NCI-H748 treated with DMSO at 0.1 percent for 48 hours (cell line): ENCODE measurements around the gene CDC42EP2.
A peak's percentile ranks its signal among the peaks of the same experiment; 100 is the strongest.

Experiments
- DNase-seq: peaks from one replicate; lab custom pipeline; 2025; lab: John Stamatoyannopoulos, UW

Gene CDC42EP2

DNA sequence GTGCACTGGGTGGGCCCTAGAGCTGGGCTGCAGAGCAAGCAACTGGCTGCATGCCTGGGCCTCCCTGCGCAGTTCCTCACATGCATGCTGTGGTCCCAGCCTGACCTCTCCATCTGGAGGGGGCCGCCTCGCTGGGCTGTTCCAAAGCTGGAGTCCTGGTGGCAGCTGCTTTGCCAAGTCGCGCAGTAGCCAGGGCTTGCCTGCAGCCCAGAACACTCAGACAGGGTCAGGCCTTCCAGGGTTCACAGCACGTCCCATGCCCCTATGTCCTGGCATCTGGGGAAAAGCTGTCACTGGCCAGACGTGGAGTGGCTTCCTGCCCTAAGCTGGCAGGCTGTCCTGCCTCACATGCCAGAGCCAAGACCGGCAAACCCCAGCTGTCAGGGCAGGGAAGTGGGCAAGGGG, 16.5 kb upstream of the CDC42EP2 start:
- no peak for DNase-seq

DNA sequence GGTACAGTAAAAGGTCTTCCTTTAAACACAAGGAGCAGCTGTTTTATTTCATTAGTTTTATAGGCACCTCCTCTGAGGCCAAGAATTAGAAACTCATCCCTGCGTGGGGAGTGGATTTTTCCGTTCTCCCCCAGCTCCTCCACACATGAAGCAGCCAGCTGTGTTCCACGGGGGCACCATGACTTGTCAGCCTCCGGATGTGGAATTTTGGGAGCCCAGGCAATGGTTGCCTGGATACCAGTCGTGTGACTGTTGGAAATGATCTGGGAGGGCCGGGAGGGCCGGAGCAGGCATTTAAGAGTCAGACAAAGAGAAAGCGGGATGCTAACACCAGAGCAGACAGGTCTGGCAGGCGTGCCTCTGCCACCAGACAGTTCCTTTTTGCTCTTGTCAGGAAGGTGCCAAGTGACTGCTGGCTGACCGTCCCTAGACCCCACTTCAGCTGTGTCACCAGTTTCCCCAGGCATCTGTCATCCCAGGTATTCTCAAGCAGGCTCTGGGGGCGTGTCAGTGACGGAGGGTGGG, 15.9 kb upstream of the CDC42EP2 start:
- DNase-seq, result no peak

DNA sequence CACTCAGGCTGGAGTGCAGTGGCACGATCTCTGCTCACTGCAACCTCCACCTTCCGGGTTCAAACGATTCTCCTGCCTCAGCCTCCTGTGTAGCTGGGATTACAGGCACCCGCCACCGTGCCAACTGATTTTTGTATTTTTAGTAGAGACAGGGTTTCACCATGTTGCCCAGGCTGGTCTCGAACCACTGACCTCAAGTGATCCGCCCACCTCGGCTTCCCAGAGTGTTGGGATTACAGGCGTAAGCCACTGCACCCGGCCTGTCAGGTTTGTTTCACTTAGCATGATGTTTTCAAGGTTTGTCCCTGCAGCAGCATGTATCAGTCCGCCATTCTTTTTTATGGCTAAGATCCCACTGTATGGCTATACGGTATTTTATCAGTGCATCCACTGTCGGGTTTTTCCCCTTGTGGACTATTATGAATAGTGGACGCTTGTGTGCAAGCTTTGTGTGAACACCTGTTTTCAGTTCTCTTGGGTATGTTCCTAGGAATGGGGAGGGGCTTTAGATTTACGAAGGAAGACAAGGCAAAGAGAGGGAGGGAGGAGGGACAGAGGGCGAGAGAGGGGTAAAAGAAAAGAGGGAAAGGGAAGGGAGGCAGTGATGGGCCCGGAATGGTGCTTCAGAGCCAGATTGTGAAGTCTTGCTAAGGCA, 13.9 kb upstream of the CDC42EP2 start:
- DNase-seq, result no peak

GRCh38 chr11:65301491-65302329, 13.0 kb upstream of the CDC42EP2 start:
- no peak for DNase-seq

GRCh38 chr11:65303555-65303954, 11.1 kb upstream of the CDC42EP2 start:
- DNase-seq, result no peak

GRCh38 chr11:65304110-65304509, 10.6 kb upstream of the CDC42EP2 start:
- DNase-seq, result no peak

DNA sequence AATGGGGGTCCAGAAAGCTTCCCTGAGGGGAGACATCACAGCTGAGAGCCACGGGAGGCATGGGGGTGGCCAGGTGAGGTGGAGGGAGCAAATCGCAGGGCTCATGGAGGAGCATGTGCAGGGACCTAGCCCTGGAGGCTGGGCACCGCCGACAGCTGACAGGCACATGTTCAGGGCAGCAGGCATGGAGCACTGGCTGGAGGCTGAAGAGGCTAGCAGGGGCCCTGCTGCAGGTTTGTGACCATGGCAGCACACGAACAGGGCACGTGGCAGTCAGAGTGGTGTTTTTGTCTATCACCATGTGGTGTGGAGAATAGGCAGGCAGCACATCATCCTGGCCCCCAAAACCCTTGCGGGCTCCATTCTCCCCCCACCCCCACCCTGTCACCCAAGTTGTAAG, 10.1 kb upstream of the CDC42EP2 start:
- DNase-seq, result no peak

DNA sequence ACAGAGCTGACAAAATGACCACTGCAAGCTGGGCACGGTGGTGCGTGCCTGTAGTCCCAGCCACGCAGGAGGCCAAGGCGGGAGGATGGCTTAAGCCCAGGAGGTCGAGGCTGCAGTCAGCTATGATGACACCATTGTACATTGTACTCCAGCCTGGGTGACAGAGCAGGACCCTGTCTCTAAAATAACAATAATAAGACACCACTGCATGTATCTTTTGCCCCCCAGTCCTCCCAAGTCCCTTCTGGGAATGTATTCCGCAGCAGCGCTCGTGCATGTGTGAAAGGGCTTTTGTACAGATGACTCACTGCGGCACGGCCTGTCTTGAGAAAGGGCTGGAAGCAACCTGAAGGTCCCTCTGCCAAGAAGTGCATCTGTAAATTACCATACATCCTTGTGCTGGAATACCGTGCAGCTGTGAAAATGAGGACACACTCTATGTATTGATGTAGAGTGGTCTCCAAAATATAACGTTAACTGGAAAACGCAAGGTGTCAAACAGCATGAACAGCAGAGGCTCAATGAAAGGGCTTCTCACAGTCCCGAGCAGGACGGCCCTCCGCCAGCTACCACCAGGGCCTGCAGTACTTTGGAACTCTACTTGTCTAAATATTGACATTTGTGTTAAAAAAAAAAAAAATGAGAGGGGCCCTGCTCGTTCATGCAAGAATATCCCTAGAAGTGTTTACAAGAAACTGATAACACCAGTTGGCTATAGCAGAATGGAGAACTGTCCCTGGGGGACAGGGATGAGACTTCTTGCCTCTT, 9.0 kb upstream of the CDC42EP2 start:
- DNase-seq, result no peak

DNA sequence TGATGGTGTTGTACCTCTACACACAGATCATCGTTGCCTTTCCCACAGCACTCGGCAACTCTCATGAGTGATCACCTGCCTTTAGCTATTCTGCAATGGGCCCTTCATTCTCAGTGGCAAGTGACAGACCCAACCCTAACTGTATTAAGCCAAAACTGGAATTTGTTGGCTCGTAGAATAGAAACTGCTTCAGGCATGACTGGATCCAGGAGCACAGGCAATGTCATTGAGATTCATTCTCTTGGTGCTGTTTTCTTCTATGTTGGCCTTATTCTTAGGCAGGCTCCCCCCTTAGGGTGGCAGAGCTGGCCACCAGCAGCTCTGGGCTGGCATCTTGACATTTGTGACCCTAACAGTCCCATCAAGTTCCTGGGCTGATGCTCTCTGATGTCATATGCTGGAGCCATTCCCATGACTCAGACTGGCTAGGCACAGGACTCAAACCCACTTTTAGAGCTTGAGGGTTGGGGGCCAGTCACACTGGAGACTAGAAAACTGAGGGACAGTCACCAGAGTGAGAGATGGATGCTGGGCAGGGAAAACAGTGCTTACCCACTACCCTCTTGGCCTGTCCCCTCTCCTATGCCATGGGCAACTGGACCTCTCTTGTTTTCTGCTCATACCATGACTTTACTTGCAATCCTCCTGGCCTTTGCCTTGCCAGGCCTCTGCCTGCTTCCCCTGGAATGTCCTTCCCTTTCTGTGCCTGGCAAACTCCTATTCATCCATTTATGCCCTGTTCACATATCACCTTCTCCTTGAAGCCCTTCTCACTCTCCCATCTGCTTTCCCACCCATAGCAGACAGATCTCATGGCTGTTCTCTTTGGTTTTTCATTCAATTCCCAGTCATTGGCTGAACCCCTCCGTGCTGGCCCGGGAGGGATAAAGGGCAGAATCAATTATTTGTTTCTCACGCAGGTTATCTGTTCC, 7.1 kb upstream of the CDC42EP2 start:
- no peak for DNase-seq

- no peak for DNase-seq
Observed at GRCh38 chr11:65308281-65308891, 6.3 kb upstream of the CDC42EP2 start.

DNA sequence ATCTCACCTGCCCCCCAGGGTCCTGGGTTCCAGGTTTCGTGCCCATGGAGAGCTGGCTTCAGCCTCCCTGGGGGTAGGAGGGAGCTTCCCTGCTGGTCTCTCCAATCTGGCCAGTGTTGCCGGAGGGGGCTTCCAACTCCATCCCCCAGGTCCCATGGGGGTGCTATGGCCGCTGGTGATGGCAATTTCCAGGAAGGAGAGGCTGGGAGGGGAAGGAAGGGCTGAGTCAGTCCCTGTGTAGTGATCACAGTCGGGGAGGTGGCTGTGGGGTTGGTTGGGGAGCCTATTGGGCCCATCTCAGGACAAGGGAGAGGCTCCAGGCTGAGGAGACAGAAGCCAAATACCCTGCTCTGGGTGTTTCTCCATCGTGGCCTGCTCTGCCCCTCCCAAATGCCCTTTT, 5.7 kb upstream of the CDC42EP2 start:
- no peak for DNase-seq

DNA sequence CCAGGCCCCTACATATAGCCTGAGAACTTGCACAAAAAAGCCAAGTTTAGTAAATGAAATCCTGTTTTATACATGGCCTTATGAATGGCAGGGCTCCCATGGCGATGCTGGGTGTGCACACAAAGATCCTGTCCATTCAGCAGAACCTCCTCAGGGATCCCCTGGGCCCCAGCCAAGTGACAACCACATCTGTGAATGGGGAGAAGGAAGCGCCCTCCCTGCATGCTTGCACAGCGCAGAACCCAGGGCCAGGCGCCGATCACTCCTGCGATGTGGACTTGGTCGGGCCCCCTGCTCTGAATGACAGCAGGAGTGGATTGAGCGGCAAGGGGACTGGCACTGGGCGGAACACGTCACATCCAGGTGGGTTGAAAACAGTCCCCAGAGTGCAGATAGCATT, 4.5 kb upstream of the CDC42EP2 start:
- no peak for DNase-seq

DNA sequence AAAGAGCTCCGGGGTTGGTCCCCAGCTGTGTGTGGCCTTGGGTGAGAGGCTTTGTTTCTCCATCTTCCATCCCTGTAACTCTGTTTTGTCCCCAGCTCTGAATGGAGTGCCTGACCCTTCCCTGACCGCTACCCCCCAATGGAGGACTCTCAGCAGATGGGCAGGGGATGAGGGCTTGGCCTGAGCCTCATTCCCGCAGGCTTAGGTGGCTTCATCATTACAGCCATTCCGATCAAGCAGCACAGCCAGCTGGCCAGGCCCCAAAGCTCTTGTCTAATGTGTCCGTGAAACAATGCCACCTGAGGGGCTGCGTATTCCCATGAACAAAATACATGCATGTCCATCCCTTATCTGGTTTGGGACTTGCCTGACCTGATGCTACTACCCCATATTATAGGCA, 3.9 kb upstream of the CDC42EP2 start:
- DNase-seq, result no peak

- DNase-seq, result no peak
Observed at GRCh38 chr11:65311170-65311678, 3.4 kb upstream of the CDC42EP2 start.

DNA sequence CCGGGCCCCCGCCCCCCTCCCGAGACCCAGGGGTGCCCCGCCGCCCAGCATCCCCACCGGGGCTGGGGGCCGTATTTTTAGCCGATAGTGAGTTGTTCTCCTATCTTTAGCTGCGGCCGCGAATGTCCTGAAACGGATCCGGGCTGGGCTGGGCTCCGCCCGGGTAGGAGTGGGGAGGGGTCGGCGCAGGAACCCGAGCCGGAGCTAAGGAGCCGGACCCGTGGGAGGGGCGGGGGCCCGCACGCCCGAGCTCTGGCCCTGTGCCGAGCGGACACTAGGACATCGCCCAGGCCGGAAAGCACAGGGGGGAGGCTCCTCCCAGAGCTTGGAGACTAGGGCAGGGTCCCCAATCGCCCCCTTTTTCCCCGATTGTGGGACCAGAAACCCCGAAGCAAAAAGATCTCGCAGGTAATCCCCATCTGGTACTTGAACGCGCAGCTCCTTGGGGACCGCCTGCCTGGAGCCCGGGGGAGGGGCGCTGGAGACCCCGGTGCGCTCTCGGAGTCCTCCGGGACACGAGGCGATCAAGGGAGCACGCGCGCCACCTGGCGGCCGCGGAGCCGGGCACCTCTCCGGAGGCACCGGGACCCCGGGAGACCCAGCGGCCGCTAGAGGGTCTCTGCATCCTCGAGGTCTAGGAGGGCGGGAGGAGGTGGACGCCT, 669 bp downstream of the CDC42EP2 start:
- peak; percentile 57 for DNase-seq

DNA sequence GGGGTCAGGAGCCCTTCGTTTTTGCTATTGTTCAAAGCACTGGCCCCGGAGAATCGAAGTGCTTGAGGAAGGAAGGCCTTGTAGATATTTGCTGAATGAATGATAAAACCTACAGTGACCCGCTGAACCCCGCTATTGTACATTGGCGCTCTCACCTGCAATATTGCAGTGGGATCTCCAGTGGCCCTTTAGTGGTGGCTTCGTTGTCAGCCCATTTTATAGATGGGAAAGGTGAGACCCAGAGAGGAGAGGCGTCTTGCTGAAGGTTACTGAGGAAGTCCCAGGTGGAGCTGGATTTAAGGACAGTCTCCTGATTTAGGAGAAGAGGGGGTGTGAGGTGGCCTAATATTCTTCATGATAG, 1.2 kb downstream of the CDC42EP2 start:
- DNase-seq, result no peak

DNA sequence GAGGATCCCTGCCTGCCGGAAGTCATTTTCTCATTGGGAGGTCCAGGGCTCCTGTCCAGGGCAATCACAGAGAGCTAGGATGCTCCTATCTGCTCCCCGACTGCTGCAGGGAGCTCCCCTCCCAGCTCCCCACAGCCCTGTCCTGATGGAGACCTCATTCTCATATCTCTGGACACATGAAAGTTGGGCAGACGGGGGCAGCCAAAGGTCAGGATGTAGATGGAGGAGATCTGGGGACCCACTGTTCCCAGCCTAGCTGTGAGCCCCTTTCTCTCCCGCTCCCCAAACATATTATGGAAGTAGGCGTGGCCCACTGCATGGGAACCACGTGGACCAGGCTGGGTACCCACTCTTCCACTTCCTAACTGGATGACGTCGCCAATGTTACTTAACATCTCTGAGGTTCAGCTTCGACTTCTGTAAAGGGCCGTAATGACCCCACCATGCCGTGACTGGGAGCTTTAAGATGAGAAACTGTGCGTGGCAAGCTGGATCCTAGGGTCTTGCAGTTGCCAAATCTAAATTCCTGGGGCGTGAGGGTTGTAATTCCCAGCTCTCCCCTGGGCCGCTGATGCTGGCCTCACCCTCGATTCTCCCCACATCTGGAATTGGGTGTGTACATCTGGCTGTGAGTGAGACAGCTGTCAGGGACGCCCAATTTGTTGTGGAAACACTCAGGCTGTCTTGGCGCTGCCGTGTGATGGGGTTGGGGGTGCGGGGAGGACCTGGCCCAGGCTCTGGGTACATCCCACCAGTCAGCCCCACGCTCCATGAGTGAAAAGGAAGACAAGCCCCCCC, 1.8 kb downstream of the CDC42EP2 start:
- no peak for DNase-seq

DNA sequence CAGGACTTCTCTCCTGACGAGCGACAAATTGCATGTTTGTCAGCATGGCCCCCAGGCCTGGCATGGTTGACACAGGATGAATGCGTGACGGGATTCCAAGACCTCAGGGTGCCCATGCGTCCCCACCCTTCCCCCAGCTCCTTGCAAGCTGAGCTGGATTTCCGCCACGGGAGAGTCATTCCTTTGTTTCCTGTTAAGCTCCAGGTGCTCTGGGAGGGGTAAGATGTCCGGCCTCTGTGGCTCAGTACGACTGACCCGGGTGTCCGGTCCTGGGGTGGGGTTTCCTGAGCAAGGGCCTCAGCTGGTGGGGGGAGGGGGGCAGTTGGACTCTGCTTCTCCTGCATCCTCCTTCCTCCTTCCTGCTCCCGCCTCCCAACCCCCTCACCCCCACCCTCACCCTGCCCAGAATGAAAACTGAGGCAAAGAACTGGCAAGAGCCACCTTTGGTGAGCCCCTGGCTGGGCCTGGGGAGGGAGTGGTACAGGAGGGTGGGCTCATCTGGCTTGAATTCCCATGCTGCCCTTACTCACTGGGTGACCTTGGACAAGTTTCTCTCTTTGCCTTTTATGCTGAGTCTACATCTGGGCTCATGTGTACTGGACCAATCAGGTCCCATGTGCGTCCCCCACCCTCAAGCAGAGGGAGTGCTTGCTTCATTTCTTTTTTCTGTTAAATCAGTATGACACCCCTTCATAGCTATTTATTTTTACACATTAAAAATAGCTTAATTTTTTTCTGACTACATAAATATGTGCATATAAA, 2.5 kb downstream of the CDC42EP2 start:
- DNase-seq, result no peak
